NCI-H1694 treated with DMSO at 0.1 percent for 48 hours (cell line): ENCODE measurements around the gene CCDC183.
"Not testable (repeated sequence)": the region's sequence is repeated elsewhere in the genome, so short reads cannot be mapped to it uniquely, and the experiment has no call there.

Source experiments
- DNase-seq: peaks from one replicate; lab custom pipeline; 2025; lab: John Stamatoyannopoulos, UW

The CCDC183 gene

DNA sequence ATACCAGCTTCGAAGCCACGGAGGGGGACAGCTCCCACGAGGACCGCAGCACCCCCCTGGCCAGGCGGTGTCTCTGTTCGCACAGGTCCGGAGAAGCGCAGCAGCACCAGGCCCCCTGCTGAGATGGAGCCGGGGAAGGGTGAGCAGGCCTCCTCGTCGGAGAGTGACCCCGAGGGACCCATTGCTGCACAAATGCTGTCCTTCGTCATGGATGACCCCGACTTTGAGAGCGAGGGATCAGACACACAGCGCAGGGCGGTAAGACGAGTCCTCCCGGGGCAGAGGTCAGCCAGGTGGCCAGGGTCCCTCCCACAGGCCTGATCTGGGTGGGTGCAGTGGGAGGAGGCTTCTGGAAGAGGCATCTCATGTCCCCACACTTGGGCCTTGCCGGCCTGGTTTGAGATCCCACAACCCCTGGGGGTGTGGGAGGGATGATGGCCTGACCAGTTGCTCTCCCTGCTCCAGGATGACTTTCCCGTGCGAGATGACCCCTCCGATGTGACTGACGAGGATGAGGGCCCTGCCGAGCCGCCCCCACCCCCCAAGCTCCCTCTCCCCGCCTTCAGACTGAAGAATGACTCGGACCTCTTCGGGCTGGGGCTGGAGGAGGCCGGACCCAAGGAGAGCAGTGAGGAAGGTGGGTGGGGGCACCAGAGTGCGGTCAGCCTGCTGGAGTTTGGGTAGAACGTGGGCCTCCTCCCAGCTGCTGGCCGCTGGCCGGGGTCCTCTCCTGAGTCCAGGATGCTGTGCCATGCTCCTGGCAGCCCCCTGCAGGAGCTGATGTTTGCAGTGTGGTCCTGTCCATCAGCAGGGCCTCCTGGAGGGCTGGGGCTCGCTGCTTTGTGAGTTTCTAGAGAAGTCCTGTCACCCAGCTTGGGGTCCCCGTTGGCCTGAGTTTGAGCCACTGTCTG, 43.3 kb downstream of the CCDC183 start:
- no peak for DNase-seq

- no peak for DNase-seq
These were observed 44.2 kb downstream of the CCDC183 start for GRCh38 chr9:136840140-136840876.

- peak; percentile 59 for DNase-seq
These were observed 44.9 kb downstream of the CCDC183 start for GRCh38 chr9:136840877-136841645.

- peak; percentile 37 for DNase-seq
These were observed 45.7 kb downstream of the CCDC183 start for GRCh38 chr9:136841646-136842379.

DNA sequence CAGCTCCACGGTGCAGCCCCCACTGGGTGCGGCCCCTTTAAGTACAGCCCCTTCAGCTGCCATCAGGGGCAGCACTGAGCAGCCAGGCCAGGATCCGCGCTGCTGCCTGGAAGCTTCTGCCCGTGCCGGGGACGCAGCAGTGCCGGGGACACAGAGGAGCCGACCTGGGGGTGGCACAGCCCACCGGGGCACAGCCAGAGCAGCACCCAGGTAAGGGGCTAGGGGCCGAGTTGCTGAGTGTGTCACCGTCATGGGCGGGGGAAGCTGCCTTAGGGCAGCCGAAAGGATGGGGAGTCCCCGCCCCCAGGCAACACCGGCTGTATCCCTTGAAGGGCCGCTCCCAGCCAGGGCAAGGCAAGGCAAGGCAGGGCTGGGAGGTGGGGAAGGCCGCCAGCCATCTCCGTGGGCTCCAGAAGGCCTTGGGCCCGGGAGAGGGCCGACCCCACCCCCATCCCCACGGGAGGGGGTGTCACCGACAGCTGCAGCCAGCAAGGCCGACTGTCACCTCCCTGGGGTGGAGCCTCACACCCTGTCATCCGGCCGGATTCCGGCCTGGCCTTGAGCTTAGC, 46.3 kb downstream of the CCDC183 start, which contains the start of gene AJM1:
AJM1 (plus strand) TSS at position 99 of the 569 bp plus-strand sequence. CDS start 1,937 bp downstream, outside the sequence.
- peak; percentile 57 for DNase-seq

- DNase-seq, result not testable (repeated sequence)
These were observed 47.1 kb downstream of the CCDC183 start for GRCh38 chr9:136843159-136843800.

GRCh38 chr9:136843801-136844740, 47.9 kb downstream of the CCDC183 start:
- peak; percentile 1 for DNase-seq

DNA sequence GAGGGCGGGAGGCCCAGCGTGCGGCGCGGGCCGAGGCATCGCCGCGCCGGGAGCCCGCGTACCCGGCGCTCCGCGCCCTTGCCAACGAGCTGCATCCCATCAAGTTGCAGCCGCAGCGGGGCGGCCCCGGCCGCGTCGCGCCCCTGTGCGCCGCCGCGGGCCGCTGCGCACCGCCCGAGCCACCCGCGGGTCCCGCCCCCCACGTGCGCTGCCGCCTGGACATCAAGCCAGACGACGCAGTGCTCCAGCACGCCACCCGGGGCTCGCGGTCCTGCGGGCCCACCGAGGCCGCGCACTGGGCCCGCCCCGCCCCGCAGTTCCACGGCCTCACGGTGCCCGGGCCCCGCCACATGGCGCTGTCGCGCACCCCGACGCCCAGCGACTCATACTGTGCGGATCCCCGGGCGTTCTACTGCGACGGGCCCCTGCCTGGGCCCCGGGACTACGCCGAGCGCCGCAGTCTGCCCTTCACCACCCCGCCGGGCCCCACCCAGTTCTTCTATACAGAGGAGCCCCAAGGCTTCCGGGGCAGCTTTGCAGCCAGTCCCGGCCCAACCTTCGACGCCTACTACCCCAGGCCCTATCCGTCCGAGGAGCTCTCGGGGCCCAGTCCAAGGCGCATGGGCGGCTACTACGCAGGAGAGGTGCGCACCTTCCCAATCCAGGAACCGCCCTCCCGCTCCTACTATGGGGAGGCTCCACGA, 48.8 kb downstream of the CCDC183 start:
- no peak for DNase-seq

DNA sequence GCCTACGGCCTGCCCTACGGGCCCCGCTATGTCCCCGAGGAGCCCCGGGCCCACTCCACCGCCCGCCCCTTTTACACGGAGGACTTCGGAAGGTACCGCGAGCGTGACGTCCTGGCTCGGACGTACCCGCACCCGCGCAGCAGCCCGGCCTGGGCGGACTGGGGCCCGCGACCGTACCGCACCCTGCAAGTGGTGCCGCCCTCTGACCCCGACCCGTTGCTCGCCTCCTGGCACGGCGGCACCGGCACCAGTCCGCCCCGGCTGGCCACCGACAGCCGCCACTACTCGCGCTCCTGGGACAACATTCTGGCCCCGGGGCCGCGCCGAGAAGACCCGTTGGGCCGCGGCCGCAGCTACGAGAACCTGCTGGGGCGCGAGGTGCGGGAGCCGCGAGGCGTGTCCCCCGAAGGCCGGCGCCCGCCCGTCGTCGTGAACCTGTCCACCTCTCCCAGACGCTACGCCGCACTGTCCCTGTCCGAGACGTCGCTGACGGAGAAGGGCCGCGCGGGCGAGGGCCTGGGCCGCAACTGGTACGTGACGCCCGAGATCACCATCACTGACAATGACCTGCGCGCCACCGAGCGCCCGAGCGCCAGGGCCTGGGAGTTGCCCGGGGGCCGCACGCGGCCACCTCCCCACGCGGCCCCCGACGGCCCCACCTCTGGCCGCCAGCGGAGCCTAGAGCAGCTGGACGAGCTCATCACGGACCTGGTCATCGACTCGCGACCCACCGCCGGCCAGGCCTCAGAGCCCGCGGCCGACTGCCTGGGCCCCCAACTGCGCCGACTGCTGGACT, 49.5 kb downstream of the CCDC183 start:
- DNase-seq, result no peak

DNA sequence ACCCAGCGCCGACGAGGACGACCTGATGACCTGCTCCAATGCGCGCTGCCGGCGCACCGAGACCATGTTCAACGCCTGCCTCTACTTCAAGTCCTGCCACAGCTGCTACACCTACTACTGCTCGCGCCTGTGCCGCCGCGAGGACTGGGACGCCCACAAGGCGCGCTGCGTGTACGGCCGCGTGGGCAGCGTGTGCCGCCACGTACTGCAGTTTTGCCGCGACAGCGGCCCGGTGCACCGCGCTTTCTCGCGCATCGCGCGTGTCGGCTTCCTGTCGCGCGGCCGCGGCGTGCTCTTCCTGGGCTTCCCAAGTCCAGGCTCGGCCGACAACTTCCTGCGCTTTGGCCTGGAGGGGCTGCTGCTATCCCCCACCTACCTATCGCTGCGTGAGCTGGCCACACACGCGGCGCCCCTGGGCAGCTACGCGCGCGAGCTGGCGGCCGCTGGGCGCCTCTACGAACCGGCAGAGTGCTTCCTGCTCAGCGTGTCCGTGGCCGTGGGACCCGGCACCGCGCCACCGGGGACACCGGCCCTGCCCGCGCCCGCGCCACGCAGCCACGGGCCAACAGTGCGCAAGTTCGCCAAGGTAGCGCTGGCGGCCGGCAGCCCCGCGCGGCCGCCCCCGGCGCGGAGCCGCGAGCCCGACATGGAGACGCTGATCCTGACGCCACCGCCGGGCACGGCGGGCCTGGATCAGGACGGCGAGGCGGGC, 50.4 kb downstream of the CCDC183 start:
- DNase-seq, result no peak

DNA sequence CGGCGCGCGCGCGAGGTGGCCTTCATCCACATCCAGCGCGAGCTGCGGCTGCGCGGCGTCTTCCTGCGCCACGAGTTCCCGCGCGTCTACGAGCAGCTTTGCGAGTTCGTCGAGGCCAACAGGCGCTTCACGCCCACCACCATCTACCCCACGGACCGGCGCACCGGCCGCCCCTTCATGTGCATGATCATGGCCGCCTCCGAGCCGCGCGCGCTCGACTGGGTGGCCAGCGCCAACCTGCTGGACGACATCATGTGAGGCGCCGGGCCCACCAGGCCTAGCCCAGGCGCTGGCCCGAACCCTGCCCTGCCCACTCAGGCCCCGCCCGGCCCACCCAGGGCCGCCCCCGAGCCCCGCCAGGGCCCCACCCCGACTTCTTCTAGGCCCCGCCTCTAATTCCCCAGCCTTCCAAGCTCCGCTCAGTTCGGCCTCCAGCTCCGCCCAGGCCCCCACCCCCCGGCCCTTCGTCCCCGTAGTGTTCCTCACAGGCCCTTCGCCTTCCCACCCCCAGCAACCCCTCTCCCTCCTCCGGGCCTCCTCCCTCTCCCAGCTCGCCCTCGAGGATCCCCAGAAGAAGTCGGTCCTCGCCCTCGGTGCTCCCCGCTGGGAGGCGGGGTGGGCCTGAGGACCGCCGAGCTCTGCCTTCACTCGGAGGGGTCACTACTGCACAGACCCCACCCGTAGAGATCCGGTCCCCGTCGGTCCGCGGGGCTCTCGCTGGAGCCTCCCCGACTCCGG, 51.1 kb downstream of the CCDC183 start:
- peak; percentile 3 for DNase-seq

DNA sequence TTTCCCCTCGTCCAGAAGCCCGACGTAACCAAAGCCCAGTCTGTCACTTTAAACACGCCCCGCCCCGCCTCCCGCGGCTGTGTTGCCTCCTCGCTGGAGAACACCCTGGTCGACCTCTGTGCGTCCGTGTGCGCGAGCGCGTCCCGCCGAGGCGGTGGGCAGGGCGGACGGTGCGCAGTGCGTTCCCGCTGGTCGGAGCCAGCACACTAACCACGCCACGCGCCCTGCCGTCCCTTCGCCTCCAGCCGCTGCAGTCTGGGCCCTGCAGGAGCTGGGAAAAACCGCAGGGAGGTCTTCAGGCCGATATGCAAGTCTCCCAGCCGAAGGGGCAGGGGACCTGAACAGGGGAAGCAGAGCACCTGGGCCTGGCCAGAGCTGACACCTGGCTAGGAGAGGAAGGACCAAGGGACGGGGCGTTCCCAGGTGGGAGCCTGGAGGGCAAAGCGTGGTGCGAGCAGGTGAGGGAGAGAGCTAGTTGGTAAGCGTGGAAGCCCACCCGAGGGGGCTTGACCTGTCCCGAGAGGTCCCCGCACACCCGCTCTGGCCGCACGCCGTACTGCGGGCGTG, 51.8 kb downstream of the CCDC183 start:
- no peak for DNase-seq

- no peak for DNase-seq
These were observed 52.4 kb downstream of the CCDC183 start for GRCh38 chr9:136848393-136849037.

- peak; percentile 96 for DNase-seq
These were observed 53.2 kb downstream of the CCDC183 start, which contains the start of gene PHPT1 for GRCh38 chr9:136849038-136849959. Gene PHPT1 (plus strand): TSS chr9:136849409. CDS start chr9:136849431, 22 bp downstream.
